BLaER1 treated with 17β-estradiol and CSF1 and Interleukin-3, amounts not matched to agents 10 nM and 100 nM (cell line): ENCODE results near the gene ARHGAP15.
"Not testable (repeated sequence)": the region's sequence is repeated elsewhere in the genome, so short reads cannot be mapped to it uniquely, and the experiment has no call there.

Source experiments
- H3K27ac ChIP-seq, 11 experiments: shearing (Covaris generic); formaldehyde crosslinking; 2 replicates each; pipeline ENCODE4 v1.8.1; 2022
- H3K27me3 ChIP-seq, 11 experiments: shearing (Covaris generic); formaldehyde crosslinking; 2 replicates each; pipeline ENCODE4 v1.8.1; 2022
- H3K36me3 ChIP-seq, 11 experiments: shearing (Covaris generic); formaldehyde crosslinking; 2 replicates each; pipeline ENCODE4 v1.8.1; 2022
- H3K4me1 ChIP-seq, 10 experiments: shearing (Covaris generic); formaldehyde crosslinking; 2 replicates each; pipeline ENCODE4 v1.8.1; 2022
- H3K4me2 ChIP-seq, 11 experiments: shearing (Covaris generic); formaldehyde crosslinking; 2 replicates each; pipeline ENCODE4 v1.8.1; 2022
- H3K4me3 ChIP-seq, 10 experiments: shearing (Covaris generic); formaldehyde crosslinking; 2 replicates each; pipeline ENCODE4 v1.8.1; 2022
- H3K9ac ChIP-seq, 11 experiments: shearing (Covaris generic); formaldehyde crosslinking; 2 replicates each; pipeline ENCODE4 v1.8.1; 2022
- H3K9me3 ChIP-seq, 11 experiments: shearing (Covaris generic); formaldehyde crosslinking; replicated peaks in 1 of 11; 2 replicates each; pipeline ENCODE4 v1.8.1; 2022
- H4K20me1 ChIP-seq, 11 experiments: shearing (Covaris generic); formaldehyde crosslinking; 2 replicates each; pipeline ENCODE4 v1.8.1; 2022
- Cebpa-rat ChIP-seq, 11 experiments: shearing (Covaris generic); IDR thresholded peaks; 2 replicates each; pipeline ENCODE4 v1.8.1; 2022

Gene ARHGAP15

GRCh38 chr2:143529118-143529720, 400.0 kb downstream of the ARHGAP15 start:
- no peaks in the 10 kb centered on the region for H4K20me1 ChIP-seq
- H3K9me3 ChIP-seq, result no peaks in the 10 kb centered on the region
- no peak for TF ChIP-seq Cebpa-rat (IDR thresholded peaks at IDR 0.05)
- no peak overlapping the region for H3K27ac ChIP-seq
- H3K4me3 ChIP-seq, result no peak overlapping the region
- H3K4me1 ChIP-seq, result peaks cover 10 to 28% (median 13%) of the 10 kb centered on the region in 10 experiments; a peak in 17 of 20 replicates
- no peaks in the 10 kb centered on the region for H3K27me3 ChIP-seq
- H3K4me2 ChIP-seq, result no peak overlapping the region
- H3K36me3 ChIP-seq, result peaks cover 0 to 33% (median 0%) of the 10 kb centered on the region in 11 experiments; a peak in 4 of 22 replicates
- no peak overlapping the region for H3K9ac ChIP-seq

- H3K4me3 ChIP-seq, result no peak overlapping the region
- no peak overlapping the region for H3K4me2 ChIP-seq
- H4K20me1 ChIP-seq, result no peaks in the 10 kb centered on the region
- TF ChIP-seq Cebpa-rat (IDR thresholded peaks at IDR 0.05), result no peak
- H3K4me1 ChIP-seq, result peaks cover 0 to 14% (median under 1%) of the 10 kb centered on the region in 10 experiments; a peak in 13 of 20 replicates
- peaks cover 0 to 44% (median 0%) of the 10 kb centered on the region in 11 experiments; a peak in 4 of 22 replicates for H3K36me3 ChIP-seq
- H3K9ac ChIP-seq, result no peak overlapping the region
- no peaks in the 10 kb centered on the region for H3K9me3 ChIP-seq
- no peak overlapping the region for H3K27ac ChIP-seq
- no peaks in the 10 kb centered on the region for H3K27me3 ChIP-seq
Measured at GRCh38 chr2:143530758-143531157, 401.5 kb downstream of the ARHGAP15 start.

GRCh38 chr2:143532061-143532460, 402.8 kb downstream of the ARHGAP15 start:
- H4K20me1 ChIP-seq, result no peaks in the 10 kb centered on the region
- no peak overlapping the region for H3K9ac ChIP-seq
- peaks cover 0 to 44% (median 0%) of the 10 kb centered on the region in 11 experiments; a peak in 4 of 22 replicates for H3K36me3 ChIP-seq
- H3K9me3 ChIP-seq, result no peaks in the 10 kb centered on the region
- H3K4me1 ChIP-seq, result 0 out of 20 replicates have a peak, but pooled peaks cover 0 to 4% (median 0%) of the 10 kb centered on the region in 10 experiments
- H3K27ac ChIP-seq, result no peak overlapping the region
- TF ChIP-seq Cebpa-rat (IDR thresholded peaks at IDR 0.05), result no peak
- no peak overlapping the region for H3K4me3 ChIP-seq
- H3K27me3 ChIP-seq, result no peaks in the 10 kb centered on the region
- no peak overlapping the region for H3K4me2 ChIP-seq

GRCh38 chr2:143533846-143534245, 404.6 kb downstream of the ARHGAP15 start:
- TF ChIP-seq Cebpa-rat (IDR thresholded peaks at IDR 0.05), result no peak
- Histone ChIP-seq H3K27ac (no peak overlapping the region), H3K27me3 (no peaks in the 10 kb centered on the region), H3K36me3 (peaks cover 0 to 44% (median 0%) of the 10 kb centered on the region in 11 experiments; a peak in 4 of 22 replicates), H4K20me1 (no peaks in the 10 kb centered on the region), H3K4me2 (no peak overlapping the region), H3K9me3 (0 out of 22 replicates have a peak, but pooled peaks cover 0 to 3% (median 0%) of the 10 kb centered on the region in 11 experiments), H3K4me3 (no peak overlapping the region), H3K9ac (no peak overlapping the region), H3K4me1 (no peaks in the 10 kb centered on the region)

GRCh38 chr2:143535802-143536201, 406.6 kb downstream of the ARHGAP15 start:
- Histone ChIP-seq H3K4me2 (no peak overlapping the region), H3K27ac (no peak overlapping the region), H3K9ac (no peak overlapping the region), H4K20me1 (no peaks in the 10 kb centered on the region), H3K4me1 (no peaks in the 10 kb centered on the region), H3K9me3 (peaks cover 0 to 7% (median 3%) of the 10 kb centered on the region in 11 experiments; a peak in 8 of 22 replicates), H3K4me3 (no peak overlapping the region), H3K27me3 (no peaks in the 10 kb centered on the region), H3K36me3 (peaks cover 0 to 36% (median 0%) of the 10 kb centered on the region in 11 experiments; a peak in 4 of 22 replicates)
- no peak for TF ChIP-seq Cebpa-rat (IDR thresholded peaks at IDR 0.05)

GRCh38 chr2:143541899-143542298, 412.7 kb downstream of the ARHGAP15 start:
- not testable (repeated sequence) for H3K9ac ChIP-seq, H3K4me2 ChIP-seq, H4K20me1 ChIP-seq, H3K27me3 ChIP-seq, H3K4me3 ChIP-seq, H3K4me1 ChIP-seq, H3K27ac ChIP-seq
- Histone ChIP-seq H3K36me3 (peaks cover 0 to 15% (median 0%) of the 10 kb centered on the region in 11 experiments; a peak in 5 of 22 replicates), H3K9me3 (peaks cover 12 to 22% (median 17%) of the 10 kb centered on the region in 11 experiments)

GRCh38 chr2:143545059-143545948, 416.1 kb downstream of the ARHGAP15 start:
- Histone ChIP-seq H3K4me3 (no peak overlapping the region), H3K4me2 (no peak overlapping the region), H3K4me1 (peaks cover 0 to 27% (median 0%) of the 10 kb centered on the region in 10 experiments; a peak in 4 of 20 replicates), H3K9me3 (peaks cover 9 to 21% (median 17%) of the 10 kb centered on the region in 11 experiments), H3K27me3 (no peaks in the 10 kb centered on the region), H3K27ac (no peak overlapping the region), H3K36me3 (peaks cover 0 to 15% (median 0%) of the 10 kb centered on the region in 11 experiments; a peak in 5 of 22 replicates), H4K20me1 (no peaks in the 10 kb centered on the region; a peak in 1 of 22 replicates), H3K9ac (no peak overlapping the region)
- no peak for TF ChIP-seq Cebpa-rat (IDR thresholded peaks at IDR 0.05)

GRCh38 chr2:143545949-143546255, 416.7 kb downstream of the ARHGAP15 start:
- Histone ChIP-seq H3K4me2 (no peak overlapping the region), H3K27ac (no peak overlapping the region), H3K9me3 (peaks cover 9 to 15% (median 14%) of the 10 kb centered on the region in 11 experiments), H3K4me3 (no peak overlapping the region), H3K9ac (no peak overlapping the region), H3K36me3 (peaks cover 0 to 13% (median 0%) of the 10 kb centered on the region in 11 experiments; a peak in 5 of 22 replicates), H3K27me3 (no peaks in the 10 kb centered on the region), H3K4me1 (peaks cover 0 to 33% (median 0%) of the 10 kb centered on the region in 10 experiments; a peak in 4 of 20 replicates), H4K20me1 (no peaks in the 10 kb centered on the region; a peak in 1 of 22 replicates)
- no peak for TF ChIP-seq Cebpa-rat (IDR thresholded peaks at IDR 0.05)

GRCh38 chr2:143548032-143548431, 418.8 kb downstream of the ARHGAP15 start:
- Histone ChIP-seq H3K36me3 (peaks cover 0 to 8% (median 0%) of the 10 kb centered on the region in 11 experiments; a peak in 1 of 22 replicates), H3K27ac (no peak overlapping the region), H3K27me3 (no peaks in the 10 kb centered on the region), H3K9ac (no peak overlapping the region), H3K4me3 (no peak overlapping the region), H3K4me1 (peaks cover 0 to 36% (median 0%) of the 10 kb centered on the region in 10 experiments; a peak in 4 of 20 replicates), H3K4me2 (peak overlapping the region in 2 of 11 experiments; percentile 11 to 38; a peak in 1 of 22 replicates), H4K20me1 (no peaks in the 10 kb centered on the region; a peak in 1 of 22 replicates), H3K9me3 (no peaks in the 10 kb centered on the region)
- no peak for TF ChIP-seq Cebpa-rat (IDR thresholded peaks at IDR 0.05)
